Muscle of arm (tissue), 12 donors: ENCODE measurements around the gene ZFHX3. TPM values are rescaled to one million over a fixed set of nuclear protein-coding genes. Genes with fewer than 3 reads are reported as not detected.
A peak's percentile ranks its signal among the peaks of the same experiment; 100 is the strongest.

Experiments
- DNase-seq: peaks from one replicate; pipeline ENCODE4 v3.0.0-alpha.2; 2013
- polyA plus RNA-seq, 12 donors: library from polyadenylated mRNA; unstranded; fragments of 120-200 nt; gene quantifications; one replicate each; pipeline ENCODE4 v1.2.1, GENCODE V29; 2013; ENCODE audit not compliant: insufficient read length in 12 of 12

Gene ZFHX3
- polyA plus RNA-seq, 12 donors = 7.2 to 25.4 (median 9.7) TPM

- DNase-seq = no peak
These were observed 69.7 kb downstream of the ZFHX3 start for GRCh38 chr16:72978212-72978611.

- DNase-seq = no peak
These were observed 70.8 kb downstream of the ZFHX3 start for GRCh38 chr16:72977127-72977526.

GRCh38 chr16:72976438-72977064 is 71.4 kb downstream of the ZFHX3 start:
- no peak for DNase-seq

- no peak for DNase-seq
These were observed 72.0 kb downstream of the ZFHX3 start for GRCh38 chr16:72975809-72976437.

- DNase-seq = no peak
These were observed 73.7 kb downstream of the ZFHX3 start for GRCh38 chr16:72974142-72974769.

- no peak for DNase-seq
These were observed 74.9 kb downstream of the ZFHX3 start for GRCh38 chr16:72972878-72973571.

- DNase-seq = no peak
These were observed 76.6 kb downstream of the ZFHX3 start for GRCh38 chr16:72971370-72971769.

- DNase-seq = no peak
These were observed 77.3 kb downstream of the ZFHX3 start for GRCh38 chr16:72970656-72971055.

- DNase-seq = no peak
These were observed 78.1 kb downstream of the ZFHX3 start for GRCh38 chr16:72969812-72970211.

- DNase-seq = no peak
These were observed 78.8 kb downstream of the ZFHX3 start for GRCh38 chr16:72969146-72969545.

GRCh38 chr16:72967941-72968340 is 80.0 kb downstream of the ZFHX3 start:
- DNase-seq = no peak

GRCh38 chr16:72963533-72964315 is 84.2 kb downstream of the ZFHX3 start:
- DNase-seq = no peak

- no peak for DNase-seq
These were observed 85.6 kb downstream of the ZFHX3 start for GRCh38 chr16:72962347-72962746.

GRCh38 chr16:72961863-72962262 is 86.1 kb downstream of the ZFHX3 start:
- DNase-seq = no peak

GRCh38 chr16:72961115-72961832 is 86.7 kb downstream of the ZFHX3 start:
- DNase-seq = peak; percentile 29

GRCh38 chr16:72960101-72960500 is 87.8 kb downstream of the ZFHX3 start:
- DNase-seq = no peak

GRCh38 chr16:72959301-72959996 is 88.5 kb downstream of the ZFHX3 start:
- DNase-seq = no peak

GRCh38 chr16:72958522-72959076 is 89.3 kb downstream of the ZFHX3 start:
- no peak for DNase-seq

- no peak for DNase-seq
These were observed 90.3 kb downstream of the ZFHX3 start for GRCh38 chr16:72957303-72958277.
